Breast epithelium (tissue), 4 donors: ENCODE results near the gene SEMA3F. TPM values are rescaled to one million over a fixed set of nuclear protein-coding genes. Genes with fewer than 3 reads are reported as not detected.

Experiments
- DNase-seq, 2 donors: peaks; one replicate each; pipeline ENCODE4 v3.0.0-alpha.2; 2019; ENCODE audit warnings: low spot score in 2 of 2
- H3K27ac ChIP-seq, 2 donors: fragments of 200-600 bp; sonication (generic) in 1 of 2; one replicate each; pipeline ENCODE4 v1.5.1; 2016 to 2019; ENCODE audit warnings: mild to moderate bottlenecking in 1 of 2
- H3K27me3 ChIP-seq, 2 donors: fragments of 200-600 bp; sonication (generic) in 1 of 2; one replicate each; pipeline versions ENCODE4 v1.5.1 to v1.6.0; 2017 to 2019; ENCODE audit warnings: control low read depth in 1 of 2, mild to moderate bottlenecking in 1 of 2
- H3K36me3 ChIP-seq: fragments of 200-600 bp; one replicate; pipeline ENCODE4 v1.5.1; 2019
- H3K4me1 ChIP-seq, 2 donors: fragments of 200-600 bp; sonication (generic); one replicate each; pipeline ENCODE4 v1.5.1; 2016 to 2019; ENCODE audit warnings: control low read depth in 1 of 2
- H3K4me3 ChIP-seq, 3 donors: fragments of 200-600 bp; sonication (generic); 1 replicate in 2 of 3; 2 replicates in 1 of 3; pipeline ENCODE4 v1.5.1; 2016 to 2019; ENCODE audit warnings: mild to moderate bottlenecking in 3 of 3, moderate library complexity in 2 of 3
- H3K9me3 ChIP-seq, 2 donors: fragments of 200-600 bp; sonication (generic) in 1 of 2; one replicate each; pipeline ENCODE4 v1.5.1; 2016 to 2019; ENCODE audit warnings: control low read depth in 1 of 2
- CTCF ChIP-seq, 3 donors: fragments of 450-650 bp; IDR thresholded peaks; one replicate each; pipeline ENCODE4 v1.5.1; 2016 to 2017; ENCODE audit warnings: antibody characterized with exemption in 3 of 3, mild to moderate bottlenecking in 3 of 3, moderate library complexity in 3 of 3
- POLR2A ChIP-seq: fragments of 450-650 bp; IDR thresholded peaks from one replicate; pipeline ENCODE4 v1.6.1; 2016; ENCODE audit warnings: antibody characterized with exemption, mild to moderate bottlenecking, moderate library complexity
- POLR2AphosphoS5 ChIP-seq, 3 donors: sonication (generic); formaldehyde crosslinking; IDR thresholded peaks; one replicate each; pipeline ENCODE4 v1.6.1; 2017; ENCODE audit warnings: antibody characterized with exemption in 3 of 3
- intact Hi-C: fragments of 100-400 bp; cut with DNase I; formaldehyde crosslinking; loops from one replicate; pipeline ENCODE4 v1.15.1; 2023; ENCODE audit warnings: low total_unique reads
- total RNA-seq, 3 donors: library from RNA; depleted of rRNA; stranded (reverse); fragments of >200 nt; gene quantifications; one replicate each; pipeline ENCODE4 v1.1.0, GENCODE V29; 2016

SEMA3F gene
- total RNA-seq, 3 donors from 2014 or later: 7.7 to 49.8 (median 26.9) TPM

- no peak for TF ChIP-seq POLR2A
- peak in 1 of 3 donors; percentile 69 for TF ChIP-seq POLR2AphosphoS5 (IDR thresholded peaks at IDR 0.05)
- TF ChIP-seq CTCF (IDR thresholded peaks at IDR 0.05): no peak
- Histone ChIP-seq H3K36me3 (no peaks in the 10 kb centered on the region), H3K27me3 (no peaks in the 10 kb centered on the region), H3K4me3 (no peak overlapping the region), H3K4me1 (peaks cover 9 to 28% of the 10 kb centered on the region in 2 donors), H3K9me3 (no peaks in the 10 kb centered on the region), H3K27ac (peak overlapping the region; percentile 44 to 90)
- no peak for DNase-seq
- intact Hi-C loops: no loop called here
These were observed 15.6 kb downstream of the SEMA3F start for GRCh38 chr3:50170689-50171088.

GRCh38 chr3:50171540-50172301 lies 16.6 kb downstream of the SEMA3F start:
- DNase-seq: no peak
- H3K36me3 ChIP-seq: no peaks in the 10 kb centered on the region
- H3K27ac ChIP-seq: peak overlapping the region; percentile 38 to 90
- intact Hi-C loops: no loop called here
- H3K4me1 ChIP-seq: peaks cover 0 to 19% of the 10 kb centered on the region in 2 donors
- H3K9me3 ChIP-seq: no peaks in the 10 kb centered on the region
- no peaks in the 10 kb centered on the region for H3K27me3 ChIP-seq
- no peak overlapping the region for H3K4me3 ChIP-seq
- TF ChIP-seq CTCF (IDR thresholded peaks at IDR 0.05) (no peak), POLR2AphosphoS5 (IDR thresholded peaks at IDR 0.05) (no peak), POLR2A (no peak)

- TF ChIP-seq POLR2AphosphoS5 (IDR thresholded peaks at IDR 0.05) (no peak), CTCF (IDR thresholded peaks at IDR 0.05) (no peak), POLR2A (no peak)
- H3K36me3 ChIP-seq: no peaks in the 10 kb centered on the region
- no peaks in the 10 kb centered on the region for H3K27me3 ChIP-seq
- peaks cover 0 to 9% of the 10 kb centered on the region in 2 donors for H3K4me1 ChIP-seq
- H3K4me3 ChIP-seq: no peak overlapping the region
- intact Hi-C loops: no loop called here
- peak overlapping the region in 1 of 2 donors; percentile 17 for H3K27ac ChIP-seq
- no peak for DNase-seq
- H3K9me3 ChIP-seq: no peaks in the 10 kb centered on the region
These were observed 17.6 kb downstream of the SEMA3F start for GRCh38 chr3:50172626-50173220.

- no peaks in the 10 kb centered on the region for H3K36me3 ChIP-seq
- H3K27me3 ChIP-seq: no peaks in the 10 kb centered on the region
- no peak for DNase-seq
- no peak for TF ChIP-seq POLR2AphosphoS5 (IDR thresholded peaks at IDR 0.05)
- TF ChIP-seq POLR2A: no peak
- TF ChIP-seq CTCF (IDR thresholded peaks at IDR 0.05): no peak
- intact Hi-C loops: no loop called here
- no peak overlapping the region for H3K4me3 ChIP-seq
- no peaks in the 10 kb centered on the region for H3K9me3 ChIP-seq
- H3K27ac ChIP-seq: no peak overlapping the region
- no peaks in the 10 kb centered on the region for H3K4me1 ChIP-seq
These were observed 18.8 kb downstream of the SEMA3F start for GRCh38 chr3:50173685-50174516.
